Right cardiac atrium (tissue), 5 donors: ENCODE results near the gene ZNF135. TPM values are rescaled to one million over a fixed set of nuclear protein-coding genes. Genes with fewer than 3 reads are reported as not detected.

Experiments used
- polyA plus RNA-seq: library from polyadenylated mRNA; stranded (reverse); fragments of 200-250 nt; gene quantifications from one replicate; pipeline ENCODE4 v1.2.3, GENCODE V29; 2013
- total RNA-seq, 4 donors: library from RNA; stranded (reverse); fragmentation: NEBNext Ultra II Directional; extraction: Animal tissue kit (Norgen Biotek cat#: 25700); gene quantifications; one replicate each; pipeline ENCODE4 v1.2.1, GENCODE V29; 2021
- donor health status: healthy with polysubstance abuse.
- donor health status: DM: no; HTN: yes; CAD: no.
- donor health status: DM: no; HTN: no; CAD: no.
- donor health status: DM: no; HTN: yes; CAD: no; lungs with severe emphysema.
- donor health status: DM: yes; HTN: yes; CAD: no.

Gene ZNF135
- total and polyA plus RNA-seq, 5 donors = 2.8 to 5.1 (median 4.2) TPM

Other genes with a start within 250 kb of the ZNF135 start
- 1 to 10 TPM; 3.3 to 5.8 (median 3.8) TPM for gene ZNF552, start 244.4 kb upstream of the ZNF135 start, total RNA-seq
- 2.2 TPM for gene ZNF552, start 244.4 kb upstream of the ZNF135 start, polyA plus RNA-seq
- gene ZNF587B, start 229.0 kb upstream of the ZNF135 start, total RNA-seq = 1 to 10 TPM; 5.8 to 9.3 (median 6.6) TPM
- 4.3 TPM for gene ZNF587B, start 229.0 kb upstream of the ZNF135 start, polyA plus RNA-seq
- gene ZNF587, start 209.4 kb upstream of the ZNF135 start, total RNA-seq = 10 to 100 TPM; 19.6 to 23.8 (median 21.8) TPM
- 16.3 TPM for gene ZNF587, start 209.4 kb upstream of the ZNF135 start, polyA plus RNA-seq
- 10 to 100 TPM in 3 of 4 donors, 1 to 10 TPM in 1; 9.5 to 13.8 (median 12.3) TPM for gene ZNF814, start 170.2 kb upstream of the ZNF135 start, total RNA-seq
- 13.0 TPM for gene ZNF814, start 170.2 kb upstream of the ZNF135 start, polyA plus RNA-seq
- 10 to 100 TPM; 10.2 to 12.7 (median 11.8) TPM for gene ZNF417, start 142.7 kb upstream of the ZNF135 start, total RNA-seq
- 4.6 TPM for gene ZNF417, start 142.7 kb upstream of the ZNF135 start, polyA plus RNA-seq
- 10 to 100 TPM; 11.1 to 16.7 (median 12.4) TPM for gene ZNF418, start 123.9 kb upstream of the ZNF135 start, total RNA-seq
- 9.7 TPM for gene ZNF418, start 123.9 kb upstream of the ZNF135 start, polyA plus RNA-seq
- 10 to 100 TPM; 10.0 to 13.9 (median 12.5) TPM for gene ZNF256, start 111.6 kb upstream of the ZNF135 start, total RNA-seq
- gene ZNF256, start 111.6 kb upstream of the ZNF135 start, polyA plus RNA-seq = 5.5 TPM
- 1 to 10 TPM; 2.1 to 2.9 (median 2.6) TPM for gene C19orf18, start 84.7 kb upstream of the ZNF135 start, total RNA-seq
- gene C19orf18, start 84.7 kb upstream of the ZNF135 start, polyA plus RNA-seq = 2.9 TPM
- gene ZNF606, start 56.5 kb upstream of the ZNF135 start, total RNA-seq = 10 to 100 TPM; 11.8 to 16.8 (median 15.7) TPM
- 10.2 TPM for gene ZNF606, start 56.5 kb upstream of the ZNF135 start, polyA plus RNA-seq
- gene ZSCAN1, start 25.3 kb upstream of the ZNF135 start, total RNA-seq = under 1 TPM in 1 of 4 donors, not detected in 3; 0.54 TPM
- gene ZSCAN1, start 25.3 kb upstream of the ZNF135 start, polyA plus RNA-seq = 0.14 TPM
- 10 to 100 TPM; 69.9 to 89.7 (median 86.4) TPM for gene ZSCAN18, start 38.9 kb downstream of the ZNF135 start, total RNA-seq
- gene ZSCAN18, start 38.9 kb downstream of the ZNF135 start, polyA plus RNA-seq = 63.7 TPM
- gene ZNF329, start 91.5 kb downstream of the ZNF135 start, total RNA-seq = 10 to 100 TPM in 2 of 4 donors, 1 to 10 TPM in 2; 7.8 to 10.3 (median 9.6) TPM
- gene ZNF329, start 91.5 kb downstream of the ZNF135 start, polyA plus RNA-seq = 4.8 TPM
- 10 to 100 TPM; 19.1 to 24.8 (median 22.4) TPM for gene ZNF274, start 123.8 kb downstream of the ZNF135 start, total RNA-seq
- gene ZNF274, start 123.8 kb downstream of the ZNF135 start, polyA plus RNA-seq = 14.4 TPM
- gene ZNF544, start 169.6 kb downstream of the ZNF135 start, total RNA-seq = 10 to 100 TPM; 23.7 to 29.5 (median 26.1) TPM
- 29.1 TPM for gene ZNF544, start 169.6 kb downstream of the ZNF135 start, polyA plus RNA-seq
- gene ZNF8, start 219.7 kb downstream of the ZNF135 start, total RNA-seq = 1 to 10 TPM; 5.3 to 6.7 (median 6.0) TPM
- gene ZNF8, start 219.7 kb downstream of the ZNF135 start, polyA plus RNA-seq = 3.1 TPM
- gene ERVK3-1, start 246.1 kb downstream of the ZNF135 start, total RNA-seq = 10 to 100 TPM; 19.9 to 24.1 (median 21.1) TPM
- 27.7 TPM for gene ERVK3-1, start 246.1 kb downstream of the ZNF135 start, polyA plus RNA-seq